Transverse colon (tissue), 3 donors: ENCODE results near the gene SESN3.

Experiments used
- EP300 ChIP-seq: sonication (generic); formaldehyde crosslinking; IDR thresholded peaks from one replicate; pipeline ENCODE4 v1.6.1; 2017; ENCODE audit warnings: antibody characterized with exemption, low read depth
- TF ChIP-seq, protein P1 (sequence below), 5 experiments: fragments of 200-600 bp in 3 of 5; fragments of 450-650 bp in 2 of 5; sonication (generic) in 3 of 5; IDR thresholded peaks; 1 replicate in 2 of 5; 2 replicates in 3 of 5; pipeline ENCODE4 v1.5.1; 2016 to 2017; ENCODE audit warnings: antibody characterized with exemption in 5 of 5, inconsistent platforms in 3 of 5, mild to moderate bottlenecking in 2 of 5, moderate library complexity in 1 of 5

DNA sequence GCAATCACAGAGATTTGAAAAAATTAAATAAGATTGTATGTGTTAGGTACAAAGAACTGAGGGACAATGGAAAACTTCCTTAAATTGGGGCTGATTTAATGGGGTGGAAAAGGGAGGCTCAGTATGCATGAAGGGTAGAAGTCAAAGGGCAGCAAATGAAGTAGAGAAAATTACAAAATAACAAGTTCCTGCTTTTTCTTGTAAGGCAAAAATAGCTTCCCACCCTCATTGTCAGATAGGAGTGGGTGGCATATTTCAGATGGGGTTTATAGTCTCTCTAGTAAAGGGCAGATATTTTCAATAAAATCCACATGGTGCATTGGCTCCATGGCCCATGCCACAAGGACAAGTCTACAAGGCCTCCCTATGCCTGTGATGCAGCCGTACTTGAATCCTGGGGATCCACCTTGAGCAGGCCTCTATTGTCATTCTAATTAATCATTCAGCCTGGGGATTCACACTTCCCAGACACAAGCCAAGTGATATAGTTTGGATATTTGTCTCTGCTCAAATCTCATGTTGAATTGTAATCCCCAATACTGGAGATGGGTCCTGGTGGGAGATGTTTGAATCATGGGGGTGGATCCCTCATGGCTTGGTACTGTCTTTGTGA is 36.7 kb upstream of the SESN3 start:
- TF ChIP-seq, protein P1, sequence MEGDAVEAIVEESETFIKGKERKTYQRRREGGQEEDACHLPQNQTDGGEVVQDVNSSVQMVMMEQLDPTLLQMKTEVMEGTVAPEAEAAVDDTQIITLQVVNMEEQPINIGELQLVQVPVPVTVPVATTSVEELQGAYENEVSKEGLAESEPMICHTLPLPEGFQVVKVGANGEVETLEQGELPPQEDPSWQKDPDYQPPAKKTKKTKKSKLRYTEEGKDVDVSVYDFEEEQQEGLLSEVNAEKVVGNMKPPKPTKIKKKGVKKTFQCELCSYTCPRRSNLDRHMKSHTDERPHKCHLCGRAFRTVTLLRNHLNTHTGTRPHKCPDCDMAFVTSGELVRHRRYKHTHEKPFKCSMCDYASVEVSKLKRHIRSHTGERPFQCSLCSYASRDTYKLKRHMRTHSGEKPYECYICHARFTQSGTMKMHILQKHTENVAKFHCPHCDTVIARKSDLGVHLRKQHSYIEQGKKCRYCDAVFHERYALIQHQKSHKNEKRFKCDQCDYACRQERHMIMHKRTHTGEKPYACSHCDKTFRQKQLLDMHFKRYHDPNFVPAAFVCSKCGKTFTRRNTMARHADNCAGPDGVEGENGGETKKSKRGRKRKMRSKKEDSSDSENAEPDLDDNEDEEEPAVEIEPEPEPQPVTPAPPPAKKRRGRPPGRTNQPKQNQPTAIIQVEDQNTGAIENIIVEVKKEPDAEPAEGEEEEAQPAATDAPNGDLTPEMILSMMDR (IDR thresholded peaks at IDR 0.05), result no peak
- TF ChIP-seq EP300, result no peak
